ENCODE results near the gene ANKRD60. TPM values are rescaled to one million over a fixed set of nuclear protein-coding genes. Genes with fewer than 3 reads are reported as not detected.

The ANKRD60 gene
- total RNA-seq, 4 donors from 2014 or later = not detected

GRCh38 chr20:58175425-58175824 is 53.0 kb downstream of the ANKRD60 start:
- H3K36me3 ChIP-seq = no peaks in the 10 kb centered on the region
- peaks cover 0 to 14% (median 7%) of the 10 kb centered on the region in 4 donors for H3K4me1 ChIP-seq
- intact Hi-C loops (cut with DNase I; ENCODE audit: low total_unique reads) = no loop called here
- in situ Hi-C loops (cut with MboI; ENCODE audit: low pct_ligation_motif_present in 1 of 4, low pct_unique_long_range_greater_than_20kb in 1 of 4, low sequenced_read_pairs in 3 of 4) = no loop called here
- H3K4me3 ChIP-seq = no peak overlapping the region
- H3K27ac ChIP-seq = peak overlapping the region; percentile 55 to 77 (median 72)
- WGBS, 2 donors (ENCODE audit: low coverage in 1 of 2) = 42 to 83% methylated on average over 2 to 6 of the region's 9 CpGs
- DNase-seq = no peak
- H3K27me3 ChIP-seq = peaks cover 7% of the 10 kb centered on the region
- no peaks in the 10 kb centered on the region for H3K9me3 ChIP-seq
- TF ChIP-seq EP300 (IDR thresholded peaks at IDR 0.05; ENCODE audit: low read depth) (no peak), POLR2AphosphoS5 (IDR thresholded peaks at IDR 0.05) (no peak), POLR2A (IDR thresholded peaks at IDR 0.05) (no peak), CTCF (IDR thresholded peaks at IDR 0.05) (no peak)

GRCh38 chr20:58174708-58175280 is 53.7 kb downstream of the ANKRD60 start:
- peaks cover 2% of the 10 kb centered on the region for H3K27me3 ChIP-seq
- 62% methylated on average over 9 of the region's 10 CpGs; no CpG with 5 or more reads in 1 of the 2 donors for WGBS, 2 donors (ENCODE audit: low coverage in 1 of 2)
- H3K9me3 ChIP-seq = no peaks in the 10 kb centered on the region
- peaks cover 0 to 12% (median 6%) of the 10 kb centered on the region in 4 donors for H3K4me1 ChIP-seq
- peak overlapping the region; percentile 55 to 77 (median 72) for H3K27ac ChIP-seq
- no peaks in the 10 kb centered on the region for H3K36me3 ChIP-seq
- peak overlapping the region in 3 of 4 donors; percentile 1 to 14 (median 2) for H3K4me3 ChIP-seq
- peak; percentile 13 for DNase-seq
- intact Hi-C loops (cut with DNase I; ENCODE audit: low total_unique reads) = no loop called here
- TF ChIP-seq CTCF (IDR thresholded peaks at IDR 0.05) (no peak), EP300 (IDR thresholded peaks at IDR 0.05; ENCODE audit: low read depth) (no peak), POLR2AphosphoS5 (IDR thresholded peaks at IDR 0.05) (no peak), POLR2A (IDR thresholded peaks at IDR 0.05) (no peak)
- in situ Hi-C loops (cut with MboI; ENCODE audit: low pct_ligation_motif_present in 1 of 4, low pct_unique_long_range_greater_than_20kb in 1 of 4, low sequenced_read_pairs in 3 of 4) = loop anchor here in 1 of 4 donors (25.0 kb wide), 1 partner anchor 112 kb away; no protein-coding TSS in a partner anchor

- WGBS, 2 donors (ENCODE audit: low coverage in 1 of 2) = 44 to 64% methylated on average over 8 to 26 of the region's 26 CpGs
- peaks cover 0 to 6% (median 0%) of the 10 kb centered on the region in 4 donors for H3K4me1 ChIP-seq
- no peaks in the 10 kb centered on the region for H3K36me3 ChIP-seq
- H3K27ac ChIP-seq = peak overlapping the region; percentile 55 to 77 (median 72)
- TF ChIP-seq POLR2AphosphoS5 (IDR thresholded peaks at IDR 0.05) (no peak), CTCF (IDR thresholded peaks at IDR 0.05) (no peak), EP300 (IDR thresholded peaks at IDR 0.05; ENCODE audit: low read depth) (no peak), POLR2A (IDR thresholded peaks at IDR 0.05) (no peak)
- in situ Hi-C loops (cut with MboI; ENCODE audit: low pct_ligation_motif_present in 1 of 4, low pct_unique_long_range_greater_than_20kb in 1 of 4, low sequenced_read_pairs in 3 of 4) = loop anchor here in 1 of 4 donors (25.0 kb wide), 1 partner anchor 112 kb away; no protein-coding TSS in a partner anchor
- H3K27me3 ChIP-seq = no peaks in the 10 kb centered on the region
- intact Hi-C loops (cut with DNase I; ENCODE audit: low total_unique reads) = no loop called here
- no peak for DNase-seq
- H3K4me3 ChIP-seq = peak overlapping the region in 2 of 4 donors; percentile 1 to 14
- no peaks in the 10 kb centered on the region for H3K9me3 ChIP-seq
Measured at GRCh38 chr20:58173930-58174707, 54.3 kb downstream of the ANKRD60 start.

- Histone ChIP-seq H3K4me1 (peaks cover 0 to 4% (median 0%) of the 10 kb centered on the region in 4 donors), H3K36me3 (no peaks in the 10 kb centered on the region), H3K9me3 (no peaks in the 10 kb centered on the region), H3K27ac (no peak overlapping the region), H3K4me3 (no peak overlapping the region), H3K27me3 (no peaks in the 10 kb centered on the region)
- intact Hi-C loops (cut with DNase I; ENCODE audit: low total_unique reads) (no loop called here), in situ Hi-C loops (cut with MboI; ENCODE audit: low pct_ligation_motif_present in 1 of 4, low pct_unique_long_range_greater_than_20kb in 1 of 4, low sequenced_read_pairs in 3 of 4) (loop anchor here in 1 of 4 donors (25.0 kb wide), 1 partner anchor 111 kb away; no protein-coding TSS in a partner anchor)
- DNase-seq = no peak
- WGBS, 2 donors (ENCODE audit: low coverage in 1 of 2) = 89 to 100% methylated on average over 1 to 9 of the region's 9 CpGs
- TF ChIP-seq EP300 (IDR thresholded peaks at IDR 0.05; ENCODE audit: low read depth) (no peak), POLR2A (IDR thresholded peaks at IDR 0.05) (no peak)
Measured at GRCh38 chr20:58173091-58173490, 55.4 kb downstream of the ANKRD60 start.

All from transverse colon (tissue), 4 donors.